Measurements from ENCODE around the gene PLEKHA5.

- no peak for TF ChIP-seq CTCF (IDR thresholded peaks at IDR 0.05)
- TF ChIP-seq POLR2A (IDR thresholded peaks at IDR 0.05), result no peak
Measured at GRCh38 chr12:19234981-19235871, 105.7 kb downstream of the PLEKHA5 start.
